T-cell (primary cell): ENCODE data around the gene ADD2. TPM values are rescaled to one million over a fixed set of nuclear protein-coding genes. Genes with fewer than 3 reads are reported as not detected.

Source experiments
- ATAC-seq, 4 experiments: fragments of 200-7000 bp in 3 of 4; fragments of 150-1000 bp in 1 of 4; cut with Tn5 transposase; replicated peaks in 1 of 4; 1 replicate in 3 of 4; 2 replicates in 1 of 4; pipeline ENCODE4 v1.10.0; 2021; ENCODE audit warnings: moderate library complexity in 3 of 4, mild to moderate bottlenecking in 2 of 4, moderate number of reproducible peaks in 1 of 4
- CTCF ChIA-PET, 2 donors: fragments of 300-600 bp; sonication (Branson Sonifier 250); formaldehyde crosslinking; loops; one replicate each; lab custom pipeline; 2022; ENCODE audit warnings: antibody characterized with exemption in 2 of 2; lab: Charles Lee
- POLR2A ChIA-PET, 2 donors: fragments of 300-600 bp; sonication (Branson Sonifier 250); formaldehyde crosslinking; loops; one replicate each; lab custom pipeline; 2022; ENCODE audit warnings: antibody characterized with exemption in 2 of 2; lab: Charles Lee
- DNase-seq, 35 experiments: peaks; one replicate each; pipeline versions ENCODE4 v3.0.0 to v3.0.0-alpha.2; 2013 to 2023
- H3K27ac ChIP-seq: one replicate; pipeline ENCODE4 v1.5.1; 2013; ENCODE audit warnings: low read length
- H3K27me3 ChIP-seq, 2 experiments: replicated peaks in 1 of 2; 1 replicate in 1 of 2; 2 replicates in 1 of 2; pipeline versions ENCODE4 v1.6.1 to v1.7.0; 2013; ENCODE audit warnings: low read length in 1 of 2, mixed read lengths in 1 of 2; ENCODE audit not compliant: control insufficient read depth in 2 of 2, insufficient read depth in 2 of 2; ENCODE audit errors: extremely low read depth in 1 of 2
- H3K36me3 ChIP-seq, 2 donors: 1 replicate in 1 of 2; 2 replicates in 1 of 2; pipeline versions ENCODE4 v1.6.1 to v1.7.0; 2013; ENCODE audit warnings: low read length in 1 of 2; ENCODE audit not compliant: control insufficient read depth in 2 of 2, insufficient read depth in 1 of 2; ENCODE audit errors: extremely low read depth in 1 of 2
- H3K4me1 ChIP-seq, 2 experiments: 1 replicate in 1 of 2; 2 replicates in 1 of 2; pipeline versions ENCODE4 v1.6.1 to v1.7.0; 2013; ENCODE audit warnings: low read length in 2 of 2, mixed read lengths in 1 of 2; ENCODE audit not compliant: insufficient read depth in 2 of 2, control insufficient read depth in 1 of 2; ENCODE audit errors: extremely low read depth in 1 of 2
- H3K4me3 ChIP-seq, 2 donors: 1 replicate in 1 of 2; 2 replicates in 1 of 2; pipeline versions ENCODE4 v1.5.1 to v1.7.0; 2013; ENCODE audit warnings: mild to moderate bottlenecking in 2 of 2, low read length in 1 of 2, moderate library complexity in 1 of 2; ENCODE audit not compliant: control insufficient read depth in 1 of 2; ENCODE audit errors: extremely low read depth in 1 of 2
- H3K9me3 ChIP-seq: 2 replicates; pipeline ENCODE4 v1.7.0; 2013
- H3K27ac Mint-ChIP-seq, 2 donors: one replicate each; pipeline ENCODE4 v1.8.0; 2020 to 2021; ENCODE audit warnings: mild to moderate bottlenecking in 2 of 2, mixed read lengths in 2 of 2
- H3K27me3 Mint-ChIP-seq, 2 donors: one replicate each; pipeline ENCODE4 v1.8.0; 2021 to 2022; ENCODE audit warnings: mixed read lengths in 2 of 2
- H3K36me3 Mint-ChIP-seq: one replicate; pipeline ENCODE4 v1.8.0; 2021; ENCODE audit warnings: mixed read lengths
- H3K4me1 Mint-ChIP-seq, 3 donors: one replicate each; pipeline ENCODE4 v1.8.0; 2020 to 2022; ENCODE audit warnings: mixed read lengths in 3 of 3, mild to moderate bottlenecking in 1 of 3
- H3K4me3 Mint-ChIP-seq, 3 donors: one replicate each; pipeline ENCODE4 v1.8.0; 2020 to 2022; ENCODE audit warnings: mild to moderate bottlenecking in 3 of 3, mixed read lengths in 3 of 3, moderate library complexity in 3 of 3
- H3K9me3 Mint-ChIP-seq, 3 donors: one replicate each; pipeline ENCODE4 v1.8.0; 2020 to 2022; ENCODE audit warnings: mixed read lengths in 3 of 3
- WGBS: methylation state at CpG from one replicate; pipeline ENCODE4 v1.1.5; 2013; ENCODE audit warnings: missing lambda C conversion rate; ENCODE audit not compliant: insufficient coverage; 5-methylcytosine and 5-hydroxymethylcytosine counted together
- total RNA-seq, 35 experiments: library from RNA in 6 of 35; stranded (reverse) in 6 of 35; fragments of 120-200 nt in 1 of 35; gene quantifications; one replicate each; pipeline versions ENCODE4 v1.2.1 to v1.2.4 and lab custom pipeline; 2013 to 2026

The ADD2 gene
- total RNA-seq, 5 donors from 2014 or later (not counting 1 experiment from before 2014, with no cell fraction given), result 4.7 to 7.9 (median 7.1) TPM

- H3K4me3 Mint-ChIP-seq, result no peak overlapping the region
- H3K27ac ChIP-seq, result no peak overlapping the region
- H3K27me3 ChIP-seq, result peaks cover 0 to 23% of the 10 kb centered on the region in 2 experiments
- H3K4me1 Mint-ChIP-seq, result no peaks in the 10 kb centered on the region
- H3K4me3 ChIP-seq, result no peak overlapping the region
- H3K9me3 ChIP-seq, result no peaks in the 10 kb centered on the region
- H3K27ac Mint-ChIP-seq, result no peak overlapping the region
- H3K36me3 ChIP-seq, result no peaks in the 10 kb centered on the region
- no peak for ATAC-seq
- no peak for DNase-seq
- H3K9me3 Mint-ChIP-seq, result no peaks in the 10 kb centered on the region
- 80% methylated on average over 11 of the region's 17 CpGs for WGBS
- H3K4me1 ChIP-seq, result no peaks in the 10 kb centered on the region
- ChIA-PET CTCF (no interaction called here), POLR2A (no interaction called here)
- no peaks in the 10 kb centered on the region for H3K36me3 Mint-ChIP-seq
- peaks cover 0 to 9% of the 10 kb centered on the region in 2 donors for H3K27me3 Mint-ChIP-seq
Measured at GRCh38 chr2:70692256-70692655, 75.7 kb downstream of the ADD2 start.

GRCh38 chr2:70691497-70692140 lies 76.4 kb downstream of the ADD2 start:
- WGBS, result 56% methylated on average over 5 of the region's 8 CpGs
- no peak for ATAC-seq
- no peaks in the 10 kb centered on the region for H3K9me3 ChIP-seq
- Mint-ChIP-seq H3K9me3 (no peaks in the 10 kb centered on the region), H3K36me3 (no peaks in the 10 kb centered on the region), H3K27me3 (peaks cover 0 to 10% of the 10 kb centered on the region in 2 donors), H3K4me3 (no peak overlapping the region), H3K27ac (no peak overlapping the region), H3K4me1 (no peaks in the 10 kb centered on the region)
- H3K4me1 ChIP-seq, result no peaks in the 10 kb centered on the region
- ChIA-PET POLR2A (interaction anchor here in 1 of 2 donors (0.6 to 0.8 kb wide), 2 partner anchors 66 to 518 kb away, joined by 3 to 4 read pairs; no protein-coding TSS in a partner anchor), CTCF (no interaction called here)
- H3K27me3 ChIP-seq, result peaks cover 0 to 26% of the 10 kb centered on the region in 2 experiments
- no peak for DNase-seq
- no peak overlapping the region for H3K4me3 ChIP-seq
- no peak overlapping the region for H3K27ac ChIP-seq
- H3K36me3 ChIP-seq, result no peaks in the 10 kb centered on the region

- no peaks in the 10 kb centered on the region for H3K36me3 Mint-ChIP-seq
- H3K4me3 Mint-ChIP-seq, result no peak overlapping the region
- no peaks in the 10 kb centered on the region for H3K4me1 Mint-ChIP-seq
- DNase-seq, result no peak
- H3K4me1 ChIP-seq, result no peaks in the 10 kb centered on the region
- no peak overlapping the region for H3K27ac ChIP-seq
- WGBS, result 90% methylated on average over 2 of the region's 3 CpGs
- ATAC-seq, result no peak
- POLR2A ChIA-PET, result interaction anchor here in 1 of 2 donors (0.8 kb wide), 1 partner anchor 517 kb away, joined by 4 read pairs; no protein-coding TSS in a partner anchor
- CTCF ChIA-PET, result no interaction called here
- H3K27me3 Mint-ChIP-seq, result peaks cover 0 to 12% of the 10 kb centered on the region in 2 donors
- H3K4me3 ChIP-seq, result no peak overlapping the region
- no peaks in the 10 kb centered on the region for H3K9me3 Mint-ChIP-seq
- H3K27me3 ChIP-seq, result peaks cover 0 to 23% of the 10 kb centered on the region in 2 experiments
- H3K36me3 ChIP-seq, result no peaks in the 10 kb centered on the region
- H3K27ac Mint-ChIP-seq, result no peak overlapping the region
- H3K9me3 ChIP-seq, result no peaks in the 10 kb centered on the region
Measured at GRCh38 chr2:70690846-70691245, 77.2 kb downstream of the ADD2 start.

GRCh38 chr2:70688427-70688826 lies 79.6 kb downstream of the ADD2 start:
- H3K36me3 ChIP-seq, result no peaks in the 10 kb centered on the region
- peaks cover 0 to 15% of the 10 kb centered on the region in 2 experiments for H3K27me3 ChIP-seq
- Mint-ChIP-seq H3K9me3 (no peaks in the 10 kb centered on the region), H3K4me1 (no peaks in the 10 kb centered on the region), H3K4me3 (no peak overlapping the region), H3K27me3 (peaks cover 0 to 8% of the 10 kb centered on the region in 2 donors), H3K27ac (no peak overlapping the region), H3K36me3 (no peaks in the 10 kb centered on the region)
- H3K27ac ChIP-seq, result no peak overlapping the region
- no peaks in the 10 kb centered on the region for H3K4me1 ChIP-seq
- CTCF ChIA-PET, result no interaction called here
- H3K4me3 ChIP-seq, result no peak overlapping the region
- 95% methylated on average over 3 of the region's 5 CpGs for WGBS
- no peak for ATAC-seq
- DNase-seq, result no peak
- no peaks in the 10 kb centered on the region for H3K9me3 ChIP-seq
- POLR2A ChIA-PET, result no interaction called here

- ChIA-PET CTCF (no interaction called here), POLR2A (no interaction called here)
- Histone ChIP-seq H3K27ac (no peak overlapping the region), H3K4me1 (no peaks in the 10 kb centered on the region), H3K36me3 (no peaks in the 10 kb centered on the region), H3K4me3 (no peak overlapping the region), H3K9me3 (no peaks in the 10 kb centered on the region), H3K27me3 (peaks cover 0 to 17% of the 10 kb centered on the region in 2 experiments)
- H3K4me3 Mint-ChIP-seq, result no peak overlapping the region
- no peaks in the 10 kb centered on the region for H3K4me1 Mint-ChIP-seq
- ATAC-seq, result no peak
- H3K27me3 Mint-ChIP-seq, result peaks cover 0 to 5% of the 10 kb centered on the region in 2 donors
- no peaks in the 10 kb centered on the region for H3K9me3 Mint-ChIP-seq
- H3K36me3 Mint-ChIP-seq, result no peaks in the 10 kb centered on the region
- no peak for DNase-seq
- H3K27ac Mint-ChIP-seq, result no peak overlapping the region
- 82% methylated on average over 3 of the region's 4 CpGs for WGBS
Measured at GRCh38 chr2:70687461-70687795, 80.6 kb downstream of the ADD2 start.

GRCh38 chr2:70686577-70687460 lies 81.2 kb downstream of the ADD2 start:
- no peak for ATAC-seq
- Mint-ChIP-seq H3K9me3 (no peaks in the 10 kb centered on the region), H3K36me3 (no peaks in the 10 kb centered on the region), H3K4me1 (no peaks in the 10 kb centered on the region), H3K27ac (no peak overlapping the region), H3K4me3 (no peak overlapping the region), H3K27me3 (peaks cover 0 to 5% of the 10 kb centered on the region in 2 donors)
- no peak overlapping the region for H3K4me3 ChIP-seq
- no peaks in the 10 kb centered on the region for H3K9me3 ChIP-seq
- no peaks in the 10 kb centered on the region for H3K36me3 ChIP-seq
- WGBS, result 78% methylated on average over 5 of the region's 11 CpGs
- POLR2A ChIA-PET, result no interaction called here
- H3K27me3 ChIP-seq, result peaks cover 0 to 17% of the 10 kb centered on the region in 2 experiments
- CTCF ChIA-PET, result interaction anchor here in 1 of 2 donors (0.6 kb wide), 1 partner anchor 255 kb away, joined by 3 read pairs; no protein-coding TSS in a partner anchor
- no peaks in the 10 kb centered on the region for H3K4me1 ChIP-seq
- no peak overlapping the region for H3K27ac ChIP-seq
- DNase-seq, result peak in 2 of 35 experiments; percentile 6 to 9
